GM19328 (cell line): ENCODE measurements around the gene PCTP.

Experiments
- ATAC-seq: cut with Tn5 transposase; IDR thresholded peaks from one replicate; pipeline ENCODE4 v1.9.1; 2021; ENCODE audit warnings: mild to moderate bottlenecking, moderate library complexity; ENCODE audit not compliant: unreplicated experiment

PCTP gene

GRCh38 chr17:55785181-55785580 is 34.3 kb downstream of the PCTP start:
- ATAC-seq = no peak

- ATAC-seq = no peak
Measured at GRCh38 chr17:55793272-55793671, 42.4 kb downstream of the PCTP start.

- ATAC-seq = no peak
Measured at GRCh38 chr17:55794725-55795482, 44.1 kb downstream of the PCTP start.

GRCh38 chr17:55806745-55807495 is 56.1 kb downstream of the PCTP start:
- ATAC-seq = no peak

GRCh38 chr17:55811536-55811935 is 60.7 kb downstream of the PCTP start:
- no peak for ATAC-seq

GRCh38 chr17:55812323-55812722 is 61.5 kb downstream of the PCTP start:
- ATAC-seq = no peak

GRCh38 chr17:55813944-55814343 is 63.1 kb downstream of the PCTP start:
- no peak for ATAC-seq

- ATAC-seq = no peak
Measured at GRCh38 chr17:55814377-55814776, 63.5 kb downstream of the PCTP start.

GRCh38 chr17:55816532-55817396 is 65.9 kb downstream of the PCTP start:
- ATAC-seq = no peak

- ATAC-seq = no peak
Measured at GRCh38 chr17:55817397-55817709, 66.5 kb downstream of the PCTP start.

GRCh38 chr17:55818026-55818425 is 67.2 kb downstream of the PCTP start:
- no peak for ATAC-seq

- ATAC-seq = no peak
Measured at GRCh38 chr17:55818451-55819375, 67.9 kb downstream of the PCTP start.

- no peak for ATAC-seq
Measured at GRCh38 chr17:55820675-55821074, 69.8 kb downstream of the PCTP start.

GRCh38 chr17:55822028-55822427 is 71.2 kb downstream of the PCTP start:
- no peak for ATAC-seq

GRCh38 chr17:55825213-55825612 is 74.4 kb downstream of the PCTP start:
- ATAC-seq = no peak
